Measurements from ENCODE around the gene PFDN1.
"Not testable (repeated sequence)": the region's sequence is repeated elsewhere in the genome, so short reads cannot be mapped to it uniquely, and the experiment has no call there.

Gene PFDN1

DNA sequence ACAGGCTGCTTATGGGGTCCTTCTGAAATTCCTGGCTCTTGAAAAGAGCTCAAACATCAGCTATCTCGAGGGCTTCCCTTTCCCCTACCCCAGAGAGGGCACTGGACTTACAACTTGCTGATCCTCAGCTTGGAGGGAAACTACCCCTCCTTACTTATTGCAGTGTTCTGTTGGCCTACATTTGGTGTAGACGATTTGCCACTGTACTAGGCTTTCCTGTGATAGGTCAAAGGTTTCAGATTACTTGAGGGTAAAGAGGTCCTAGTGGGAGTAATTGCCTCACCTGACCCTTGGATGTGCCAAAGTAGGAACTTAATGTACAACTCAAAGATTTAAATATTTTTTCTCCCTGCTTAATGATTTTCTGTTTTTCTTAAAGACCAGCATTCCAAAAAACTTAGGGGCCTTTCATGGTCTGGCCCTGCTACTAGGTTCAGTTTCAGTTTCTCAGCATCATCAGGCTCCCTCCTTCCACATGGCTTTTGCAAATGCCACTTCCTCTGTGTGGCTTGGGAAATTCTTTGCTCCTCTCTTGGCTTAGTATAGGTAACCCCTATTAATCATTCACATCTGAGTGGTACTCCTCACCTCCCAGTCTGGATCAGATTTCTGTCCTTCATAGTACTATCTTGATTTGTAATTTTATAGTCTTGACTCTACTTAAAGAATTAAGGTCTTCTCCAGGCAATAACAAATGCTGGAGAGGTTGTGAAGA lies 95.5 kb downstream of the PFDN1 start:
- no peak for DNase-seq

DNA sequence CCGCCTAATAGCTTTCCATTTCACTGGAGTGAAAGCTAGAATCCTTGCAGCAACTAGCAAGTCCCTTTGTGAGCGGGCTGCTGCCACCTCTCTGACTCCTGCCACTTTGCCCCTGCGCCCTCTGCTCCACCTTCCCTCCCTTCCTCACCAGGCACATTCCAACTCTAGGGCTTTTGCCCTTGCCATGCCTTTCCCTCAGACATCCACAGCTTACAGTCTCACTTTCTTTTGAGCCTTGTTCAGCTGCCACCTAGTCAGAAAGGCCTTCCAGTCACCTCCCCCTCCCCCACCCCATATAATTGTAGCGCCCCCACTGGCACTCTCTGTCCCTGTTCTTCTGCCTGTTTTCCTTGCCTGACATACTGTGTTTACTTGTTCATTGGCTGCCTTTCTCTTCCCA lies 96.9 kb downstream of the PFDN1 start:
- no peak for DNase-seq

DNA sequence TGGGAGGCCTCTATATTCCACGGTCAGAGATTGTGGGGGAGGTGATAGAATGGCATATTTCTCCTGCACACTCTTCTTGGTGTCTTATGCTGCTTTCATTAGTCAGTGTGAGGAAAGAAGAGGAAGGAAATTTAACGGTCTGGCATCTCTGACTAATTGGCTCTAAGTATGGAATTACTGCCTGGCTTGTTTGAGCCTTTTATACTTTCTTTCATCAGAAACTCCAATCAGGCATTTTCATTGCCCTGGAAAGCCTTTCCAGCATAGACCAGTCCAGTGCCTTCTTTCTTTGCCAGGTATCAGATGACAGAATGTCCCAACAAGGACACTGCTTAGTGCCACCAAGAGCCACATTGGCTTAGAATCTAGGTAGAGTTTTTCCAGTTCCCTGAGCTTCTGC lies 97.7 kb downstream of the PFDN1 start:
- no peak for DNase-seq

DNA sequence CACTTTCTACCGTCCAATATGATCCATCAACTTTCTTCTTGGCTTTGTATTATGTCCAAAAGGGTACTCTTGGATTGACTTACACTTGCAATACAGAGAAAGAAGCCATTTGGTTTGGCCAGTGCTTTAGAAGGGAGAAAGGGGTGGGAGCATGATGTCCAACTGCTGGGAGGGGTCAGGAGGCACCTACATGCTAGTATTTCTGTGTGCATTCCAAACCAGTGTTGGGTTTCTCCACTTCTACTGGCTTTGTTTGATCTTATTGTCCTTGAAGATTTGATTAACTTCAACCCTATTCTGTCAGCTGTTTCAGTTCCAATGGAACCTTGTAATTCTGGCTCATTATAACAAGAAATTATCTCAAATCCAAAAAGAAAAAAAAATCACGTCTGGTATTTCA lies 100.3 kb downstream of the PFDN1 start:
- no peak for DNase-seq

DNA sequence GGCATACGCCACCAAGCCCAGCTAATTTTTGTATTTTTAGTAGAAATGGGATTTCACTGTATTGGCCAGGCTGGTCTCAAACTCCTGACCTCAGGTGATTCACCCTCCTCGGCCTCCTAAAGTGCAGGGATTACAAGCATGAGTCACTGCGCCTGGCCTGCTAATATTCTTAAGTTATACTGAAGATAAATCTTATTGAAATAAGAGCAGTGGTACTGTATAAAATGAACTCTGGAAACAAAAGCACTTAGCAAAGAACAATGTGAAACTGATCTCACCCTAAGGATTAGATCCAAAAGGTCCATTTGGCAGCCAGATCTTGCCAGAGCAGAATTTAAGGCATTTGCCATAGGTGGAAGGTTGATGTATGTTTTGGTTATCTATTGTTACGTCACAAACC lies 100.8 kb downstream of the PFDN1 start:
- DNase-seq: no peak

DNA sequence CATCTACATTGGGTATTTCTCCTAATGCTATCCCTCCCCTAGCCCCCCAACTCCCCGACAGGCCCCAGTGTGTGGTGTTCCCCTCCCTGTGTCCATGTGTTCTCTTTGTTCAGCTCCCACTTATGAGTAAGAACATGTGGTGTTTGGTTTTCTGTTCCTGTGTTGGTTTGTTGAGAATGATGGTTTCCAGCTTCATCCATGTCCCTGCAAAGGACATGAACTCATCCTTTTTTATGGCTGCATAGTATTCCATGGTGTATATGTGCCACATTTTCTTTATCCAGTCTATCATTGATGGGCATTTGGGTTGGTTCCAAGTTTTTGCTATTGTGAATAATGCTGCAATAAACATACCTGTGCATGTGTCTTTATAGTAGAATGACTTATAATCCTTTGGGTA lies 104.0 kb downstream of the PFDN1 start:
- not testable (repeated sequence) for DNase-seq

DNA sequence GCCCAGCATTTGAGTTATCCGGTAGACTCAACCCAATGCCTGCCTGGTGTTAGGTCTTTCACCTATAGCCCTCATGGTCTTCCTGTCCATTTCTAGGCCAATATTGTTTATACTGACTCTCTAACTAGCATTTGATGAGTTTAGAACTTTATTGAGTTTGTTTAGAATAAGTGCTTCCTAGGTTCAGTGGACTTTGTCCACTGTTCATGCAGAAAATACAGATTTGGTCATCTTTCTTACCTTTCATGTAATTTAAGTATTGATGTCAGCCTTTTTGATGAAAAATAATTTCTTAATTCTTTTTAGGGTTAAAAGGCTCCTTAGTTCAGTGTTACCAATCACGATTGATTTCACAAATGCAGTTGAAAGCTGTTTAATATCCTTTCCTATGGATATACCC lies 105.9 kb downstream of the PFDN1 start:
- DNase-seq: no peak

DNA sequence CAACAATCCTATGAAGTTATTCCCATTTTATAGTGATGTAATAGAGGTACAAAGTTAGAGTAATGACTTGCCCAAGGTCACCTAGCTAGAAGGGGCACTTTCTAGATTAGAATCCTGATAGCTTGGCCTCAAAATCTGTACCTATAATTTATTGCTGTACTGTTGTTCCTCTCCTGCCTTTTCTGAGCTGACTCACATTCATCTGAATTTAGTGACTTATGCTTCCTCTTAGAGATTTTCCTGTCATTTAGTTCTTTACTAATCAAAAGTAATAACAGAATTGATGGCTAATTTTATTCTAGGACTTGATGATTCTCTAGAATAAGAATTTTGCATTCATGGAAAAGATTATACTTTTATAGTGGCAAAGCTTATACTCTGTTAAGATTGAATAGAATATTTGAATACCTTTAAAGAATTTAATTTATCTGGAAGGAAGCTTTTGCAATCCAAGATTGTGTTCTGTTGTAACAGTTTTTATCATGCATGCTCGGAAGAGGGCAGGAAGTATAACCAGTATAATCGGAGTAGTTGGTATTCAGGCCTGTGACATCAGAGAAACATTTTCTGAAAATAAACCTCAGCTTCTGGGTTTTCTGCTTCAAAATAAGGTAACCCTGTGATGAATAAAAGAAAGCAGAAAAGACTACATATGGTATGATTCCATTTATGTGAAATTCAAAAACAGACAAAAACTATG lies 106.6 kb downstream of the PFDN1 start:
- DNase-seq: no peak

Data from NCI-H446 (cell line).